Stimulated activated naive B cell treated with anti-CD40 and anti-IgM and Interleukin-4, amounts not matched to agents 10 μg/mL and 1 μg/mL and 100 μg/mL, for 72 hours (primary cell): ENCODE measurements around the gene LGALS4.
"Not testable (repeated sequence)": the region's sequence is repeated elsewhere in the genome, so short reads cannot be mapped to it uniquely, and the experiment has no call there.

Experiments
- ATAC-seq, 2 donors: fragments of 150-1000 bp; cut with Tn5 transposase; replicated peaks; 2 replicates each; pipeline ENCODE4 v1.10.0; 2021; ENCODE audit warnings: moderate library complexity in 1 of 2
- DNase-seq: peaks from one replicate; pipeline ENCODE4 v3.0.0; 2021
- H3K27ac Mint-ChIP-seq: one replicate; pipeline ENCODE4 v1.8.0; 2022; ENCODE audit warnings: mild to moderate bottlenecking, mixed read lengths
- H3K27me3 Mint-ChIP-seq, 2 donors: one replicate each; pipeline ENCODE4 v1.8.0; 2022; ENCODE audit warnings: mixed read lengths in 2 of 2
- H3K36me3 Mint-ChIP-seq, 2 donors: one replicate each; pipeline ENCODE4 v1.8.0; 2022; ENCODE audit warnings: mixed read lengths in 2 of 2, mild to moderate bottlenecking in 1 of 2
- H3K4me1 Mint-ChIP-seq, 2 donors: one replicate each; pipeline ENCODE4 v1.8.0; 2022; ENCODE audit warnings: mixed read lengths in 2 of 2, mild to moderate bottlenecking in 1 of 2
- H3K4me3 Mint-ChIP-seq, 2 donors: one replicate each; pipeline ENCODE4 v1.8.0; 2022; ENCODE audit warnings: mild to moderate bottlenecking in 2 of 2, mixed read lengths in 2 of 2, moderate library complexity in 1 of 2
- H3K9me3 Mint-ChIP-seq, 2 donors: one replicate each; pipeline ENCODE4 v1.8.0; 2022; ENCODE audit warnings: mixed read lengths in 2 of 2, mild to moderate bottlenecking in 1 of 2

The LGALS4 gene

GRCh38 chr19:38790507-38791403 is 22.0 kb downstream of the LGALS4 start:
- not testable (repeated sequence) for H3K4me3 Mint-ChIP-seq, H3K4me1 Mint-ChIP-seq, H3K27me3 Mint-ChIP-seq, H3K9me3 Mint-ChIP-seq, H3K27ac Mint-ChIP-seq, DNase-seq, H3K36me3 Mint-ChIP-seq, ATAC-seq

- DNase-seq: no peak
- Mint-ChIP-seq H3K4me1 (peaks cover 0 to 1% of the 10 kb centered on the region in 2 donors), H3K4me3 (no peak within 1 kb of the TSS), H3K27ac (no peak within 1 kb of the TSS), H3K9me3 (no peaks in the 10 kb centered on the region), H3K27me3 (no peaks in the 10 kb centered on the region), H3K36me3 (no peaks in the 10 kb centered on the region)
- ATAC-seq: no peak
Observed at GRCh38 chr19:38788478-38789243, 24.1 kb downstream of the LGALS4 start, which contains the start of gene LGALS7B. LGALS7B (plus strand) TSS chr19:38789200; CDS start chr19:38789227, 27 bp downstream.

DNA sequence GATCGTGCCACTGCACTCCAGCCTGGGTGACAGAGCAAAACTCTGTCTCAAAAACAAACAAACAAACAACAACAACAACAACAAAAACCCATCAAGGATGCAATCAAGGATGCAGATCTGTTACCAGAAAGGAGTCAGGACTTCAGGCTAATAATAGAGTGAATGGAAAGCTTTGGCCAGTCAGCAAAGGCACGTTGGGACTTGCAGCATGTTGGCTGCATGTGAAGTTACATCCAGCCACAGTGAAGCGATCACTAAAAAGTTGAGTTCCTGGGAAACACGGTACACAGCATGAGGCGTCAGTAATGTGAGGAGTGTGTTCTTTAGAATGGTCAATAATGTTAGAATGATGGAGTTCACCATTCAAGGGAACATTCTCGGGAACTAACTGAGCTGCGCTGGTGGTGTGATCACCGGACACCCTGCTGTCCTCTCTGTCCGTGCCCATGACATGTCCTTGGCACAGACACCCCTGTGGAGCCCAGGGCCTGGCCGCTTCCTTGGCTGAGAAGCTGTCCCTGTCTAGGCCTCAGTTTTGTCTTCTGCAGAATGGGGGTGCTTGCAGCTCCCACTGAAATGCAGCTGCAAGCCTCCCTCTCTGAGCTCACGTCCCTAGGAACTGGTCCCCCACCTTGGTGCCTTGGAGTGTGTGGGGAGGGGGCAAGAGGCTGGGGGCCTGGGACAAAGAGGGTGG is 26.0 kb downstream of the LGALS4 start:
- DNase-seq (no peak), ATAC-seq (no peak)
- Mint-ChIP-seq H3K36me3 (no peaks in the 10 kb centered on the region), H3K27me3 (peaks cover under 1 to 1% of the 10 kb centered on the region in 2 donors), H3K4me3 (no peak overlapping the region), H3K4me1 (peaks cover 0 to 1% of the 10 kb centered on the region in 2 donors), H3K27ac (no peak overlapping the region), H3K9me3 (no peaks in the 10 kb centered on the region)

DNA sequence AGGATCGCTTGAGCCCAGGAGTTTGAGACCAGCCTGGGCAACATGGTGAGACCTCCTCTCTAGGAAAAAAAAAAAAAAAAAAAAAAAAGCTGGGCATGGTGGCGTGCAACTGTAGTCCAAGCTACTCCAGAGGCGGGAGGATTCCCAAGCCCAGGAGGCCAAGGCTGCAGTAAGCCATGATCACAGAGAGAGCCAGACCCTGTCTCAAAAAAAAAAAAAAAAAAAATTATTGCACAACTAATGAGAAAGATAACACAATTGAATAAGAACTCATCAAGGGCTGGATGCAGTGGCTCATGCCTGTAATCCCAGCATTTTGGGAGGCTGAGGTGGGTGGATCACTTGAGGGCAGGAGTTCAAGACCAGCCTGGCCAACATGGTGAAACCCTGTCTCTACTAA is 26.7 kb downstream of the LGALS4 start:
- H3K9me3 Mint-ChIP-seq, H3K4me1 Mint-ChIP-seq, DNase-seq, ATAC-seq, H3K36me3 Mint-ChIP-seq, H3K27me3 Mint-ChIP-seq, H3K27ac Mint-ChIP-seq, H3K4me3 Mint-ChIP-seq: not testable (repeated sequence)

DNA sequence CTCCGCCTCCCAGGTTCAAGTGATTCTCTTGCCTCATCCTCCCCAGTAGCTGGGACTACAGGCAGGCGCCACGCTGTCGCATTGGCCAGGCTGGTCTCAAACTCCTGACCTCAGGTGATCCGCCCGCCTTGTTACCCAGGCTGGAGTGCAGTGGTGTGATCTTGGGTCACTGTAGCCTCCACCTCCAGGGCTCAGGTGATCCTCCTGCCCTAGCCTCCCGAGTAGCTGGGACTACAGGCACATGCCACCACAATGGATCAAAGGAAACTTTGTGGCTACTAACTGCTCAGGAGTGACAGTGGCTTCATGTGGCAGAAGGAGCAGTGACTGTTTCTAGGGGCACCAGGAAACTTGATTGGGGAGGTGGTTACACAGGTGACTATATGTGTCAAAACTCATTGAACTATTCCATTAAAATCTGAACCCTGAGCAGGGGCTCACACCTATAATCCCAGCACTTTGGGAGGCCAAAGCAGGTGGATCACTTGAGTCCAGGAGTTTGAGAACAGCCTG is 27.5 kb downstream of the LGALS4 start:
- Mint-ChIP-seq H3K27ac (no peak overlapping the region), H3K4me1 (peaks cover 0 to 1% of the 10 kb centered on the region in 2 donors), H3K9me3 (no peaks in the 10 kb centered on the region), H3K4me3 (no peak overlapping the region), H3K36me3 (no peaks in the 10 kb centered on the region), H3K27me3 (peaks cover 4 to 6% of the 10 kb centered on the region in 2 donors)
- DNase-seq (no peak), ATAC-seq (no peak)

- Mint-ChIP-seq H3K36me3 (no peaks in the 10 kb centered on the region), H3K27me3 (peaks cover 4 to 6% of the 10 kb centered on the region in 2 donors), H3K4me1 (peaks cover 0 to 1% of the 10 kb centered on the region in 2 donors), H3K4me3 (no peak overlapping the region), H3K9me3 (no peaks in the 10 kb centered on the region), H3K27ac (no peak overlapping the region)
- DNase-seq: no peak
- ATAC-seq: no peak
Observed at GRCh38 chr19:38784224-38784623, 28.5 kb downstream of the LGALS4 start.

DNA sequence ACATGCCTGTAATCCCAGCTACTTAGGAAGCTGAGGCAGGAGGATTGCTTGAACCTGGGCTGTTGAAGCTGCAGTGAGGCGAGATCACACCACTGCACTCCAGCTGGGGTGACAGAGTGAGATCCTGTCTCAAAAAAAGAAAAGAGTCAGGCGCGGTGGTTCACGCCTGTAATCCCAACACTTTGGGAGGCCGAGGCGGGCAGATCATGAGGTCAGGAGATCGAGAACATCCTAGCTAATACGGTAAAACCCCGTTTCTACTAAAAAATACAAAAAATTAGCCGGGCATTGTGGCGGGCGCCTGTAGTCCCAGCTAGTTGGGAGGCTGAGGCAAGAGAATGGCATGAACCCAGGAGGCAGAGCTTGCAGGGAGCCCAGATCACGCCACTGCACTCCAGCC is 30.5 kb downstream of the LGALS4 start:
- H3K27ac Mint-ChIP-seq, H3K27me3 Mint-ChIP-seq, DNase-seq, H3K4me3 Mint-ChIP-seq, ATAC-seq, H3K36me3 Mint-ChIP-seq, H3K4me1 Mint-ChIP-seq, H3K9me3 Mint-ChIP-seq: not testable (repeated sequence)

- Mint-ChIP-seq H3K27me3 (peaks cover 6 to 10% of the 10 kb centered on the region in 2 donors), H3K9me3 (no peaks in the 10 kb centered on the region), H3K4me3 (no peak overlapping the region), H3K27ac (no peak overlapping the region), H3K4me1 (peaks cover 0 to 1% of the 10 kb centered on the region in 2 donors), H3K36me3 (no peaks in the 10 kb centered on the region)
- no peak for ATAC-seq
- no peak for DNase-seq
Observed at GRCh38 chr19:38781058-38781457, 31.7 kb downstream of the LGALS4 start.

DNA sequence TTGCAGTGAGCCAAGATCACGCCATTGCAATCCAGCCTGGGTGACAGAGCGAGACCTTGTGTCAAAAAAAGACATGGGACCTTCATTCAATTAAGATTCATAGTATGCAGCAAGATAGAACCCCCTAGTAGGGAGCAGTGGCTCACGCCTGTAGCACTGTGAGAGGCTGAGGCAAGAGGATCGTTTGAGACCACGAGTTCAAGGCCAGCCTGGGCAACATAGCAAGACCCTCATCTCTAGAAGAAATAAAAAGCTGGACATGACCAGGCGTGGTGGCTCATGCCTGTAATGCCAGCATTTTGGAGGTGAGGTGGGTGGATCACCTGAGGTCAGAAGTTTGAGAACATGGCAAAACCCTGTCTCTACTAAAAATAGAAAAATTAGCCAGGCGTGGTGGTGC is 32.3 kb downstream of the LGALS4 start:
- Mint-ChIP-seq H3K27ac (no peak overlapping the region), H3K27me3 (peaks cover 6 to 10% of the 10 kb centered on the region in 2 donors), H3K36me3 (no peaks in the 10 kb centered on the region), H3K4me1 (peaks cover 0 to 1% of the 10 kb centered on the region in 2 donors), H3K9me3 (no peaks in the 10 kb centered on the region), H3K4me3 (no peak overlapping the region)
- no peak for ATAC-seq
- DNase-seq: no peak

GRCh38 chr19:38778733-38779132 is 34.0 kb downstream of the LGALS4 start:
- no peak overlapping the region for H3K4me3 Mint-ChIP-seq
- H3K9me3 Mint-ChIP-seq: no peaks in the 10 kb centered on the region

GRCh38 chr19:38774181-38774950 is 38.4 kb downstream of the LGALS4 start:
- H3K9me3 Mint-ChIP-seq: no peaks in the 10 kb centered on the region
- ATAC-seq (no peak), DNase-seq (no peak)
- no peak overlapping the region for H3K27ac Mint-ChIP-seq
- H3K36me3 Mint-ChIP-seq: no peaks in the 10 kb centered on the region
- no peak overlapping the region for H3K4me3 Mint-ChIP-seq
- H3K4me1 Mint-ChIP-seq: peaks cover 2 to 5% of the 10 kb centered on the region in 2 donors
- H3K27me3 Mint-ChIP-seq: peaks cover 0 to 5% of the 10 kb centered on the region in 2 donors

More at GRCh38 chr19:38778733-38779132, 34.0 kb downstream of the LGALS4 start:
- Mint-ChIP-seq H3K4me1 (peaks cover 0 to 1% of the 10 kb centered on the region in 2 donors), H3K36me3 (no peaks in the 10 kb centered on the region), H3K27ac (no peak overlapping the region), H3K27me3 (peaks cover 6 to 10% of the 10 kb centered on the region in 2 donors)
- DNase-seq (no peak), ATAC-seq (no peak)

DNA sequence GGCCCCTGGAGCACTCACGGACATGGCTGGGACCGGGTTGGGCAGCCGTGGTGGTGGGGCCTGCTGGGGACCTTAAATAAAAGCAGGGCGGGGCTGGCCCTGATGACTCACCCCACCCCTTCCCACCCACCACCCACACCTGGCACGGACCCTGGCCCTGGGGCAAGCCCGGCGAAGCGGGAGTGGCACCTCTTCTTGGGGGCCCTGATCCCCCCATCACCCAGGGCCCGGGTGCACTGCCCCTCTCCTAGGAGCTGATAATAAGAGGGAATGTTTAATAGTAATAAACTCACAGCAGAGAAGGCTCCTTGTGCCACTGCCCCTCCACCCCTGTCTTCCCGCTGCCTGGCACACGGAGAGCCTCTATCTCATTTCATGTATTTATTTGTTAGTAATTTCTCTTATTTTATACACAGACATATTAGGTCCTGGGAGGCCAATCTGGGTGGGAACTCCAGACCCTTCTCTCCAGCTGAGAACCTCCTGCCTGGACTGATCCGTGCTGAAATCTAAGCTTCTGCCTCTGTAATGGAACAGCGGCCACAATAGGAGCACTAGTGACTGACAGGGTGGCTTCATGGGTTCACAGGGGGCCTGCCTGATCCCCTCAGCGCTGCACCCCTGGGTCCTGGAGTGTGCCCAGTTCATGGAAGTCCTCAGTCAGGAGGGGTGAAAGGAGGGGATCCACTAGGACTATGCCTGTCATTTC is 39.1 kb downstream of the LGALS4 start, which contains the start of gene LGALS7:
Gene LGALS7, minus strand, starts transcription at position 49 of the 709 bp plus-strand sequence. Its CDS starts 25 bp downstream, at position 24.
- no peak for ATAC-seq
- H3K27ac Mint-ChIP-seq: no peak within 1 kb of the TSS
- no peak for DNase-seq
- peaks cover 4 to 7% of the 10 kb centered on the region in 2 donors for H3K4me1 Mint-ChIP-seq
- H3K9me3 Mint-ChIP-seq: no peaks in the 10 kb centered on the region
- H3K27me3 Mint-ChIP-seq: peaks cover 0 to 2% of the 10 kb centered on the region in 2 donors
- H3K4me3 Mint-ChIP-seq: no peak within 1 kb of the TSS
- H3K36me3 Mint-ChIP-seq: no peaks in the 10 kb centered on the region

DNA sequence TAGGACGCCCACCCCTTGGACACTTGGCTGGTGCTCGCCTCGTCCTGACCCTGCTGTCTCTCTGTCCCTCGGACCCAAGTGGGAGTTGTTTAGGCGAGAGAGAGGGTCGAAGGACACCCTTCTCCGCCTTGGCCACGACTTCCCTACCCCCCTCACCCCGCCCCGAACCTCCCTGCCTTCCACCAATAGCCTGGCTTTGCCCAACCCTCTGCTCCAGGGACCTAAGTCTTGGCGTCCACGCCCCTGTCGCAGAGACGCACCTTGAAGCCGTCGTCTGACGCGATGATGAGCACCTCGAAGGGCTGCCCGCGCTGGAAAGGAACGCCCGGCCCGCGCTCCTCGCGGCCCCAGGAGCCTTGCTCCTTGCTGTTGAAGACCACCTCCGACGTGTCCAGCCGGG is 41.2 kb downstream of the LGALS4 start:
- H3K27me3 Mint-ChIP-seq, ATAC-seq, H3K36me3 Mint-ChIP-seq, H3K9me3 Mint-ChIP-seq, H3K27ac Mint-ChIP-seq, H3K4me1 Mint-ChIP-seq, H3K4me3 Mint-ChIP-seq, DNase-seq: not testable (repeated sequence)
